Gastrocnemius medialis (tissue), 4 donors: ENCODE results near the gene CACNA1B.

ENCODE experiments used
- CTCF ChIP-seq, 5 experiments: fragments of 450-650 bp in 3 of 5; fragments of 200-600 bp in 2 of 5; sonication (generic) in 2 of 5; IDR thresholded peaks in 4 of 5; conservative IDR thresholded peaks in 1 of 5; 1 replicate in 4 of 5; 2 replicates in 1 of 5; pipeline ENCODE4 v1.5.1; 2016 to 2019; ENCODE audit warnings: antibody characterized with exemption in 5 of 5, mild to moderate bottlenecking in 3 of 5, moderate library complexity in 3 of 5
- POLR2A ChIP-seq, 2 donors: fragments of 450-650 bp; IDR thresholded peaks; one replicate each; pipeline ENCODE4 v1.6.1; 2017; ENCODE audit warnings: antibody characterized with exemption in 2 of 2, mild to moderate bottlenecking in 2 of 2, moderate library complexity in 2 of 2

- TF ChIP-seq CTCF (IDR thresholded peaks at IDR 0.05 in 4 of 5, conservative IDR thresholded peaks at IDR 0.05 in 1 of 5) (no peak), POLR2A (IDR thresholded peaks at IDR 0.05) (no peak)
Measured at GRCh38 chr9:138123086-138123485, 245.5 kb downstream of the CACNA1B start.
